Measurements from ENCODE around the gene GNB2.
"Not testable (repeated sequence)": the region's sequence is repeated elsewhere in the genome, so short reads cannot be mapped to it uniquely, and the experiment has no call there.

The GNB2 gene

DNA sequence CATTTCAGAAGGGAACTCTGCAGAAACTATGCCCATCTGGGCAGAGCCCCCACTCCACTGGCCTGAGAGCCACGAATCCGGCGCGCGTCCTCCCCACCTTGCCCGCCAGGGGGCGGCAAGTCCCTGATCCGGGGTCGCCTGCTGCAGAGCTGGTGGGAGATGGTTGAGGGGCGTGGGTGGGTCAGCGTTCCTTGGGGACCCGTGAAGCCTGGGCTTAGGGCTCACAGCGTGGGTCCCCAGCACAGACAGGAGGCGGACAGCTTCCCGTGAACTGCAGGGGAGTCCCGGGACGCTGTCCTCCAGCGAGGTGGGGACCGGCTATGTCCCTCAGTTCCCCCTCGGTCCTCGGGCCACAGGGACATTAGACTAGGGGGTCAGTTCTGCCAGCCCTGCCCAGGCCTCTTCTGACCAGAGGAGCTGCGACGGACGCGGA is 31.8 kb downstream of the GNB2 start:
- peak; percentile 53 for DNase-seq

DNA sequence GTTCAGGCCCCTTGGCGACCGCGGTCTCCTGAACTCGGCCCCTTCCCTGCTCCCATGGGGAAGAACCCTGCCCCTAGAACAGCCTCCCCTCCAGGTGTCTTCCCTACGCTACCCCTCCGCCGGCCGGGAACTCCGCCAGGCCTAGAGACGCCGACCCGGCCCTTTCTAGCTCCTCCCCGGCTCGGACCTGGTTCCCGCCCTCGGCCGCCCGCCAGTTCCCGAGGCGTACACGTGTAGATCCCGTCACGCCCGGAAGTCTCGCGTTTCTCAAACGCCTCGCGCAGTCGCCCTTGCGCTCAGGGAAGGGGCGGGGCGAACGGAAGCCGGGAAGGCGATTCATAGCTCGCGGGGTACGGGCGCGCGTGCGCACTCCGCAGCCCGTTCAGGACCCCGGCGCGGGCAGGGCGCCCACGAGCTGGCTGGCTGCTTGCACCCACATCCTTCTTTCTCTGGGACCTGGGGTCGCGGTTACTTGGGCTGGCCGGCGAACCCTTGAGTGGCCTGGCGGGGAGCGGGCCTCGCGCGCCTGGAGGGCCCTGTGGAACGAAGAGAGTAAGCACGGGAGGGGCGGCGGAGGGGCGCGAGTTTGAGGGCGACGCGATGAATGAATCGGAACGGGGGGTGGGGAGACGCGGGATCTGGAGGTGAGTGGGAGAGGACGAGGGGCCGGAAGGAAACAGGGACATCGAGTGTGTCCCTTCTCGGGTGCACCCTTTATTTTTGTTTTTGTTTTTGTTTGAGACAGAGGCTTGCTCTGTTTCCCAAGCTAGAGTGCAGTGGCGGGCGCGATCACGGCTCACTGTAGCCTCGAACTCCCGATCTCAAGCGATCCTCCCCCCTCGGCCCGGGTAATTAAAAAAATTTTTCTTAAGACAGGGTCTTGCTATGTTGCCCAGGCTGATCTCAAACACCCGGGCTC is 32.5 kb downstream of the GNB2 start, which contains the start of gene POP7:
TSS of gene POP7 (plus strand) at position 369 of the 919 bp plus-strand sequence. CDS start 710 bp downstream, outside the sequence.
- peak; percentile 99 for DNase-seq

DNA sequence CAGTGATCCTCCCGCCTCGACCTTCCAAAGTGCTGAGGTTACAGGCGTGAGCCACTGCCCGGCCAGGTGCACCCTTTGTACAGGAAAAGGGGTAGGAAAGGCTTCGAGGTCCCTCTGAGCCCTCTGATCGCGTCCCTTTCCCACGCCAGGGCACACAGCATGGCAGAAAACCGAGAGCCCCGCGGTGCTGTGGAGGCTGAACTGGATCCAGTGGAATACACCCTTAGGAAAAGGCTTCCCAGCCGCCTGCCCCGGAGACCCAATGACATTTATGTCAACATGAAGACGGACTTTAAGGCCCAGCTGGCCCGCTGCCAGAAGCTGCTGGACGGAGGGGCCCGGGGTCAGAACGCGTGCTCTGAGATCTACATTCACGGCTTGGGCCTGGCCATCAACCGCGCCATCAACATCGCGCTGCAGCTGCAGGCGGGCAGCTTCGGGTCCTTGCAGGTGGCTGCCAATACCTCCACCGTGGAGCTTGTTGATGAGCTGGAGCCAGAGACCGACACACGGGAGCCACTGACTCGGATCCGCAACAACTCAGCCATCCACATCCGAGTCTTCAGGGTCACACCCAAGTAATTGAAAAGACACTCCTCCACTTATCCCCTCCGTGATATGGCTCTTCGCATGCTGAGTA is 33.3 kb downstream of the GNB2 start:
- no peak for DNase-seq

DNA sequence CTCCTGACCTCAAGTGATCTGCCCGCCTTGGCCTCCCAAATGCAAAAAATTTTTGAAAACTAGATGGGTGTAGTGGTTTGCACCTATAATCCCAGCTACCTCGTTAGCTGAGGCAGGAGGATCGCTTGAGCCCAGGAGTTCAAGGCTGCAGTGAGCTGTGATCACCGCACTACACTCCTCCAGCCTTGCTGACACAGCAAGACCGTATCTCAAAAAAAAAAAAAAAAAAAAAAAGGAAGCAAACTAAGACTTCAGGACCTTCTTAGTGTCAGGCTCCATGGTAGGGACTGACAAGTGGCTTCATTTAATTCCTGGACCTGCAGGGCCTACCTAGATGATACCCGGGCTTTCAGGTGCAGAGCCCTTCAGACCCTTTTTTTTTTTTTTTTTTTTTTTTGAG is 34.9 kb downstream of the GNB2 start:
- DNase-seq, result no peak

DNA sequence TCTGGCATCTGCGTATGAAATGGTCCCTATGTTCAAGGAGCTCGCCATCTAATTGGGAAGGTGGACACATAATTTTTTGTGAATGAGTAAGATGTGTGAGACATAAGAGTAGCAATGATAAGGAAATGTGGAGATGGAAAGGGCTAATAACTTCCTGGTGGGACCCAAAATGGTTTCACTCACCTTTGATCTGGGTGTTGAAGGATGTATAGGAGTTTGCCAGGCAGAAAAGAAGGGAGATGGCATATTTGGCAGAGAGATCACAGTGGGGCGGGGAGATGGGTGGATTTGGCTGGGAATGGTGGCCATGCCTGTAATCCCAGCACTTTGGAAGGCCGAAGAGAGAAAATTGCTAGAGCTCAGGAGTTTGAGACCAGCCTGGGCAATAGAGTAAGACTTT is 36.9 kb downstream of the GNB2 start:
- DNase-seq, result no peak

DNA sequence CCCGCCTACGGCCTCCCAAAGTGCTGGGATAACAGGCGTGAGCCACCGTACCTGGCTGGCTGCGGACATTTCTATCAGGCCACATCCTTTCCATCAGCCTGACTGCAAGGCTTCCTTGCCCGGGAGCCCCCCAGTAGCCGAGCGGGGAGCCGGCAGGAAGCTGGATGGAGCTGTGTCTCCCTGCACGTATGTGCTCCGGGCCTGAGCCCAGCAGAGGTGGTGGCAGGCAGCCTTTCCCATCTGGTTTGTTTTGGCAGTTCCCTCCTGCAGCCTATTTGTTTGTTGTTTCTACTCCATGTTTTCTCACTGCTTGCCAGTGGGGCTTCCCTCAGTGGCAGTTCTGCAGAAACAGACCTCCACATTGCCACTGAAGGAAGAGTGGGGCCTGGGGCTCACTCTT is 37.8 kb downstream of the GNB2 start:
- DNase-seq, result no peak

DNA sequence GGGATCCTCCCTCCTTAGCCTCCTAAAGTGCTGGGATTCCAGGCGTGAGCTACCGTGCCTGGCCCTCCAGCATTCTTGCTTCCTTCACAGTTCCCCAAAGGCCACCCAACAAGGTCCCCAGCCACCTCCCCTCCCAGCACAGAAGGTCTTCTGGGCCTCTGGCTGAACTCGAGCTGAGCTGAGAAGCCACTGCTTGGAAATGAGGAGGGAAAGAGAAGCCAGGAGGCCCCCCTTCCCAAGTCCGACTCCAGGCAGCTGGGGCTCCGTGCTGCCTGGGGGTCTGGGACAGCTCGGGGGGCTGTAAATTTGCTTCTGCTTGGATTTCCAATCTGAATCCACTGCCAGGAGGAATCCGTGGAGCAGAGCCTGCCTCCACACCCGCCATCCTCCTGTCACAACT is 41.2 kb downstream of the GNB2 start:
- DNase-seq, result no peak

DNA sequence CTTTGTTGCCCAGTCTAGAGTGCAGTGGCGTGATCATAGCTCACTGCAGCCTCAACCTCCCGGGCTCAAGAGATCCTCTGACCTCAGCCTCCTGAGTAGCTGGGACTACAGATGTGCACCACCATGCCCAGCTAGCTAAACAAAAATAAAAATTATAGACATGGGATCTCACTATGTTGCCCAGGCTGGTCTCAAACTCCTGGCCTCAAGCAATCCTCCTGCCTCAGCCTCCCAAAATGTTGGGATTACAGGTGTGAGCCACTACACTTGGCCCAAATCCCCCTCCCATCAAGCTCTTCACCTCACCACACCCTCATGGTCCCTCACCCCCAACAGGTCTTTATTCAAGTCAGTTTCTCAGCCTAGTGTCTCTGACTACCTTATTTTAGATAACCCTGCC is 43.5 kb downstream of the GNB2 start:
- DNase-seq, result not testable (repeated sequence)

DNA sequence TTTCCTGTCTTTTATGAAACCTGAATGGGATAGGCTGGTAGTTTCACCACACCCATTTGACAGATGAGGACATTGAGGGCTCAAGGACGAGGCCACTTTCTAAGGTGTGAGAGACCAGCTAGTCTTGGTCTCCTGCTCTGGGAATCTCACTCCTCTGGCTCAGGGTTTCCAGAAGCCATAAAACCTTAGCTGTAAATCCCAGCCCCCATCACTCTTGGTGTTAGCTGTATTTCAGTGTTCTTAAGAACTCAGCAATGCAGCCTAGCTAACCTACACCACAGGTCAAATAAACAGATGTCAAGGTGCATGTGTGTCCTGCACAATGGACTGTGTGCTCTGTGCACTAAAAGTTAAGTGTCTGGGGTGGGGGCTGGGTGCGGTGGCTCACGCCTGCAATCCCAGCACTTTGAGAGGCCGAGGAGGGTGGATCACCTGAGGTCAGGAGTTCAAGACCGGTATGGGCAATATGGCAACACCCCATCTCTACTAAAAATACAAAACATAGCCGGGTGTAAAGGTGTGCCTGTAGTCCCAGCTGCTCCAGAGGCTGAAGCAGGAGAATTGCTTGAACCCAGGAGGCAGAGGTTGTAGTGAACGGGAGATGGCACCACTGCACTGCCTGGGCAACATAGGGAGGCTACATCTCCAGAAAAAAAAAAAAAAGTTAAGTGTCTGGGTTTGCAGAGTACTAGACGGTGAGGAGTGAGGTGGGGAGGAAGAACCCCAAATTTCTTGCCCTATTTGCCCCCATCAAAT is 46.2 kb downstream of the GNB2 start:
- DNase-seq, result no peak

DNA sequence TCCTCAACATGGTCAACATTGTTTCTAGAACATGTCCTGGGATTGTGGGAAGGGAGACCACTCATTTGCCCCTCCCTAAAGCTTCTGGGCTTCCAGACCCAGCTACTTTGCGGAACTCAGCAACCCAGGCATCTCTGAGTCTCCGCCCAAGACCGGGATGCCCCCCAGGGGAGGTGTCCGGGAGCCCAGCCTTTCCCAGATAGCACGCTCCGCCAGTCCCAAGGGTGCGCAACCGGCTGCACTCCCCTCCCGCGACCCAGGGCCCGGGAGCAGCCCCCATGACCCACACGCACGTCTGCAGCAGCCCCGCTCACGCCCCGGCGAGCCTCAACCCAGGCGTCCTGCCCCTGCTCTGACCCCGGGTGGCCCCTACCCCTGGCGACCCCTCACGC is 46.7 kb downstream of the GNB2 start, which contains the start of gene EPO:
TSS of gene EPO (plus strand) at position 190 of the 392 bp plus-strand sequence. CDS start 513 bp downstream, outside the sequence.
- DNase-seq, result no peak

DNA sequence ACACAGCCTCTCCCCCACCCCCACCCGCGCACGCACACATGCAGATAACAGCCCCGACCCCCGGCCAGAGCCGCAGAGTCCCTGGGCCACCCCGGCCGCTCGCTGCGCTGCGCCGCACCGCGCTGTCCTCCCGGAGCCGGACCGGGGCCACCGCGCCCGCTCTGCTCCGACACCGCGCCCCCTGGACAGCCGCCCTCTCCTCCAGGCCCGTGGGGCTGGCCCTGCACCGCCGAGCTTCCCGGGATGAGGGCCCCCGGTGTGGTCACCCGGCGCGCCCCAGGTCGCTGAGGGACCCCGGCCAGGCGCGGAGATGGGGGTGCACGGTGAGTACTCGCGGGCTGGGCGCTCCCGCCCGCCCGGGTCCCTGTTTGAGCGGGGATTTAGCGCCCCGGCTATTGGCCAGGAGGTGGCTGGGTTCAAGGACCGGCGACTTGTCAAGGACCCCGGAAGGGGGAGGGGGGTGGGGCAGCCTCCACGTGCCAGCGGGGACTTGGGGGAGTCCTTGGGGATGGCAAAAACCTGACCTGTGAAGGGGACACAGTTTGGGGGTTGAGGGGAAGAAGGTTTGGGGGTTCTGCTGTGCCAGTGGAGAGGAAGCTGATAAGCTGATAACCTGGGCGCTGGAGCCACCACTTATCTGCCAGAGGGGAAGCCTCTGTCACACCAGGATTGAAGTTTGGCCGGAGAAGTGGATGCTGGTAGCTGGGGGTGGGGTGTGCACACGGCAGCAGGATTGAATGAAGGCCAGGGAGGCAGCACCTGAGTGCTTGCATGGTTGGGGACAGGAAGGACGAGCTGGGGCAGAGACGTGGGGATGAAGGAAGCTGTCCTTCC is 47.3 kb downstream of the GNB2 start:
- no peak for DNase-seq

DNA sequence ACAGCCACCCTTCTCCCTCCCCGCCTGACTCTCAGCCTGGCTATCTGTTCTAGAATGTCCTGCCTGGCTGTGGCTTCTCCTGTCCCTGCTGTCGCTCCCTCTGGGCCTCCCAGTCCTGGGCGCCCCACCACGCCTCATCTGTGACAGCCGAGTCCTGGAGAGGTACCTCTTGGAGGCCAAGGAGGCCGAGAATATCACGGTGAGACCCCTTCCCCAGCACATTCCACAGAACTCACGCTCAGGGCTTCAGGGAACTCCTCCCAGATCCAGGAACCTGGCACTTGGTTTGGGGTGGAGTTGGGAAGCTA is 47.9 kb downstream of the GNB2 start:
- DNase-seq, result no peak

DNA sequence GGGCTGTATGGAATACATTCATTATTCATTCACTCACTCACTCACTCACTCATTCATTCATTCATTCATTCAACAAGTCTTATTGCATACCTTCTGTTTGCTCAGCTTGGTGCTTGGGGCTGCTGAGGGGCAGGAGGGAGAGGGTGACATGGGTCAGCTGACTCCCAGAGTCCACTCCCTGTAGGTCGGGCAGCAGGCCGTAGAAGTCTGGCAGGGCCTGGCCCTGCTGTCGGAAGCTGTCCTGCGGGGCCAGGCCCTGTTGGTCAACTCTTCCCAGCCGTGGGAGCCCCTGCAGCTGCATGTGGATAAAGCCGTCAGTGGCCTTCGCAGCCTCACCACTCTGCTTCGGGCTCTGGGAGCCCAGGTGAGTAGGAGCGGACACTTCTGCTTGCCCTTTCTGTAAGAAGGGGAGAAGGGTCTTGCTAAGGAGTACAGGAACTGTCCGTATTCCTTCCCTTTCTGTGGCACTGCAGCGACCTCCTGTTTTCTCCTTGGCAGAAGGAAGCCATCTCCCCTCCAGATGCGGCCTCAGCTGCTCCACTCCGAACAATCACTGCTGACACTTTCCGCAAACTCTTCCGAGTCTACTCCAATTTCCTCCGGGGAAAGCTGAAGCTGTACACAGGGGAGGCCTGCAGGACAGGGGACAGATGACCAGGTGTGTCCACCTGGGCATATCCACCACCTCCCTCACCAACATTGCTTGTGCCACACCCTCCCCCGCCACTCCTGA is 49.1 kb downstream of the GNB2 start:
- DNase-seq, result no peak

DNA sequence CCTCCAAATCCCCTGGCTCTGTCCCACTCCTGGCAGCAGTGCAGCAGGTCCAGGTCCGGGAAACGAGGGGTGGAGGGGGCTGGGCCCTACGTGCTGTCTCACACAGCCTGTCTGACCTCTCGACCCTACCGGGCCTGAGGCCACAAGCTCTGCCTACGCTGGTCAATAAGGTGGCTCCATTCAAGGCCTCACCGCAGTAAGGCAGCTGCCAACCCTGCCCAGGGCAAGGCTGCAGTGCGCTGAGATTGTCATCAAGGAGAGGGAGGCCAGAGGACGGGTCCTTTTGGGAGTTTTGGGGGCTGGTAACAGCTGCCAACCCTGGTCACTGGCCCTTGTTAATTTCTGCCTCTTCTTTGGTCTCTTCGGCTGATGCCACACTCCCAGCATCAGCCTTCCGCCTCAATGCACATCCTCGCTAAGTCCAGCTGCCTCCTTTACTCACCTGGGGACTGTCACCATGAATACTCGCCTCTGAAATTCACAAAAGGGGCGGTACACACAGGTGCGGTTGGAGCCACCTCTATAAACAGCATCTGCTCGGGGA is 50.3 kb downstream of the GNB2 start:
- DNase-seq, result no peak

DNA sequence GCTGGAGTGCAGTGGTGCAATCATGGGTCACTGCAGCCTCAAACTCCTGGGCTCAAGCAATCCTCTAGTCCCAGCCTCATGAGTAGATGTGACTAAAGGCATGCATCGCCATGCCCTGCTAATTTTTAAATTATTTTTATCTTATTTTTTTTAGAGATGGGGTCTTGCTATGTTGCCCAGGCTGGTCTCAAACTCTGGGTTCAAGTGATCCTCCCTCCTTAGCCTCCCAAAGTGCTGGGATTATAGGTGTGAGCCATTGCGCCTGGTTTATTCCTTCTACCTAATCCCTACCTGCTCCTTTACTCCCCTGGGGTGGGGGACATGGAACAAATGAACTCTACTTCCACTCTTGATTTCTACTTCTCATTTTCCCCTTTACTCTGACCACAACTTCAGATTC is 50.8 kb downstream of the GNB2 start:
- DNase-seq, result not testable (repeated sequence)

DNA sequence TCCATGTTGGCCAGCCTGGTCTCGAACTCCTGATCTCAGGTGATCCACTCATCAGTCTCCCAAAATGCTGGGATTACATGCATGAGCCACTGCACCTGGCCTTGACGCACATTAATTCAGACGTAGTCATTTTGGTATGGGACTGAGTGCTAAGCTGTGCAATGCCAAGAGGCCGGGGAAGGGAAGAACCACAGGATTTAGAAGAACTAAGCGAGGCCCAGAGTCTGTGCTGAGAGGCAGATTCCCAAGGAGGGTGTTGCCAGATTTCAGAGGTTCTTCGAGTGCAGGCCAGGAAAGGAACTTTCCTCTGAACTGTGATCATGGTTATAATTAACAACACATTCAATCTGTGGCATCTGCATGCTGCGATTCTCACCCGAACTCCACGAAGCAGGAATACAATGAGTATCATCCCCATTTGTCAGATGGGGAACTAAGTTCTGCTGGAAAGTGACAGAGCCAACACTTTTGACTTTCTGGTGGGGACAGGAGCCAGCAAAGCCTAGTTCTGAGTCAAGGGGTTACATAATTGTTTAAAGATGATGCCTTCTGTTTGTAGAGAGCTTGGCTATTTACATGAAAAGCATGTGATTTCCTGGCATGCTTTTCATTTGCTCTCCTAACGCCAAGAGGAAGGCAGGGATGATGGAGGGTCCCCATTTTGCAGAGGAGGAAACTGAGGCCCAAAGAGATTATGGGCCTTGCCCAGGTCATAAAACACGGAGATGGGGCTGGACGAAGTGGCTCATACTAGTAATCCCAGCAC is 53.6 kb downstream of the GNB2 start:
- no peak for DNase-seq

DNA sequence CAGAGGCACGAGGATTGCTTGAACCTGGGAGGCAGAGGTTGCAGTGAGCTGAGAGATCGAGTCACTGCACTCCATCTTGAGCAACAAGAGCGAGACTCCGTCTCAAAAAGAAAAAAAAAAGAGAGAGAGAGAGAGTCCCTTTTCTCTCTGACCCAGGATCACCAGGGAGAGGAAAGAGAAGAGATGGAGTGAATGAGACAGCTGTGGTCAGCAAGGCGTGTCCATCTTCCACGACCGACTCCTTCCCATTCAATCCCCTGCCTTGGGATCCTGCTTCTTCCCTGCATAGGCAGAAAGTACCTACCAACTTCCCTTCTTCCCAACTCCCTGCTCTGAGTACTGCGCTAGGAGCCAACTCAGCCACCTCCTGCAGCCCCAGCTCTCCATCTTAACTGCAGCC is 54.7 kb downstream of the GNB2 start:
- no peak for DNase-seq

Measured in NCI-H2029 (cell line).